Sigmoid colon (tissue), 7 donors: Measurements from ENCODE around the gene ARR3. TPM values are rescaled to one million over a fixed set of nuclear protein-coding genes. Genes with fewer than 3 reads are reported as not detected.
"Not testable (repeated sequence)": the region's sequence is repeated elsewhere in the genome, so short reads cannot be mapped to it uniquely, and the experiment has no call there.

Source experiments
- DNase-seq: peaks from one replicate; pipeline ENCODE4 v3.0.0-alpha.2; 2019
- H3K27ac ChIP-seq, 4 donors: fragments of 200-600 bp; sonication (generic); one replicate each; pipeline ENCODE4 v1.5.1; 2016 to 2019; ENCODE audit warnings: mild to moderate bottlenecking in 1 of 4
- H3K27me3 ChIP-seq, 3 donors: fragments of 200-600 bp; sonication (generic); one replicate each; pipeline ENCODE4 v1.5.1; 2019; ENCODE audit warnings: mild to moderate bottlenecking in 1 of 3
- H3K36me3 ChIP-seq, 4 donors: fragments of 200-600 bp; sonication (generic); one replicate each; pipeline ENCODE4 v1.5.1; 2016 to 2019
- H3K4me1 ChIP-seq, 4 donors: fragments of 200-600 bp; sonication (generic); one replicate each; pipeline ENCODE4 v1.5.1; 2017 to 2019
- H3K4me3 ChIP-seq, 4 donors: fragments of 200-600 bp; sonication (generic); one replicate each; pipeline ENCODE4 v1.5.1; 2017 to 2019; ENCODE audit warnings: mild to moderate bottlenecking in 2 of 4, moderate library complexity in 1 of 4
- H3K9me3 ChIP-seq, 4 donors: fragments of 200-600 bp in 3 of 4; sonication (generic) in 3 of 4; one replicate each; pipeline versions ENCODE4 v1.5.1 to v1.6.1; 2013 to 2019
- CTCF ChIP-seq, 4 experiments: fragments of 450-650 bp in 3 of 4; fragments of 200-600 bp in 1 of 4; IDR thresholded peaks; one replicate each; pipeline ENCODE4 v1.5.1; 2016 to 2019; ENCODE audit warnings: antibody characterized with exemption in 4 of 4, mild to moderate bottlenecking in 3 of 4, moderate library complexity in 2 of 4
- EP300 ChIP-seq, 4 donors: sonication (generic); formaldehyde crosslinking; IDR thresholded peaks; one replicate each; pipeline ENCODE4 v1.6.1; 2017; ENCODE audit warnings: antibody characterized with exemption in 4 of 4
- POLR2A ChIP-seq, 2 donors: fragments of 450-650 bp; IDR thresholded peaks; one replicate each; pipeline ENCODE4 v1.6.1; 2016; ENCODE audit warnings: antibody characterized with exemption in 2 of 2, mild to moderate bottlenecking in 2 of 2, moderate library complexity in 2 of 2
- POLR2AphosphoS5 ChIP-seq, 4 donors: sonication (generic); formaldehyde crosslinking; IDR thresholded peaks; one replicate each; pipeline ENCODE4 v1.6.1; 2017; ENCODE audit warnings: antibody characterized with exemption in 4 of 4
- WGBS, 2 donors: extraction: QIAGEN DNeasy Blood & Tissue Kit; methylation state at CpG; one replicate each; pipeline ENCODE4 v1.1.7; 2013; 5-methylcytosine and 5-hydroxymethylcytosine counted together
- intact Hi-C: fragments of 100-400 bp; cut with DNase I; formaldehyde crosslinking; loops from one replicate; pipeline ENCODE4 v1.15.1; 2023
- polyA plus RNA-seq, 3 donors: library from polyadenylated mRNA; stranded (reverse); fragments of 200-250 nt; gene quantifications; one replicate each; pipeline ENCODE4 v1.2.3, GENCODE V29; 2013
- small RNA-seq, 3 donors: library from RNA; depleted of rRNA; stranded (forward); fragments of <200 nt; gene quantifications; one replicate each; pipeline ENCODE3, GENCODE V24; 2016
- total RNA-seq, 4 donors: library from RNA; depleted of rRNA; stranded (reverse); fragments of >200 nt; gene quantifications; one replicate each; pipeline ENCODE4 v1.1.0, GENCODE V29; 2016
- donor health status: healthy with polysubstance abuse.
- donor health status: Bipolar disorder and iron deficiency.
- donor health status: healthy.

The ARR3 gene
- total and polyA plus RNA-seq, 7 donors = 0.25 to 0.60 TPM; not detected in 5

- DNase-seq = no peak
- H3K36me3 ChIP-seq = no peaks in the 10 kb centered on the region
- H3K9me3 ChIP-seq = no peaks in the 10 kb centered on the region
- H3K27ac ChIP-seq = no peak overlapping the region
- H3K4me1 ChIP-seq = no peaks in the 10 kb centered on the region
- intact Hi-C loops = no loop called here
- 96 to 97% methylated on average over 4 of the region's 4 CpGs for WGBS, 2 donors
- H3K4me3 ChIP-seq = no peak overlapping the region
- no peaks in the 10 kb centered on the region for H3K27me3 ChIP-seq
- TF ChIP-seq CTCF (IDR thresholded peaks at IDR 0.05) (no peak), EP300 (IDR thresholded peaks at IDR 0.05) (no peak), POLR2AphosphoS5 (IDR thresholded peaks at IDR 0.05) (no peak), POLR2A (IDR thresholded peaks at IDR 0.05) (no peak)
These were observed 54.6 kb downstream of the ARR3 start for GRCh38 chrX:70322784-70323183.

- H3K27ac ChIP-seq, DNase-seq, H3K4me3 ChIP-seq, H3K27me3 ChIP-seq, H3K9me3 ChIP-seq, H3K4me1 ChIP-seq, intact Hi-C loops, H3K36me3 ChIP-seq: not testable (repeated sequence)
- WGBS, 2 donors = 98% methylated on average over 6 of the region's 6 CpGs
These were observed 55.5 kb downstream of the ARR3 start for GRCh38 chrX:70323628-70324027.

- 94 to 96% methylated on average over 2 of the region's 2 CpGs for WGBS, 2 donors
These were observed 56.2 kb downstream of the ARR3 start for GRCh38 chrX:70324326-70324725.

GRCh38 chrX:70331161-70331560 is 63.0 kb downstream of the ARR3 start:
- Histone ChIP-seq H3K36me3 (no peaks in the 10 kb centered on the region), H3K27ac (no peak overlapping the region), H3K27me3 (no peaks in the 10 kb centered on the region), H3K4me1 (no peaks in the 10 kb centered on the region), H3K9me3 (no peaks in the 10 kb centered on the region), H3K4me3 (no peak overlapping the region)
- TF ChIP-seq EP300 (IDR thresholded peaks at IDR 0.05) (no peak), CTCF (IDR thresholded peaks at IDR 0.05) (no peak), POLR2A (IDR thresholded peaks at IDR 0.05) (no peak), POLR2AphosphoS5 (IDR thresholded peaks at IDR 0.05) (no peak)
- DNase-seq = no peak
- intact Hi-C loops = no loop called here
- 100% methylated on average over 1 of the region's 1 CpG for WGBS, 2 donors

More at GRCh38 chrX:70324326-70324725, 56.2 kb downstream of the ARR3 start:
- H3K27me3 ChIP-seq = no peaks in the 10 kb centered on the region
- intact Hi-C loops = no loop called here
- no peak overlapping the region for H3K4me3 ChIP-seq
- H3K36me3 ChIP-seq = no peaks in the 10 kb centered on the region
- TF ChIP-seq CTCF (IDR thresholded peaks at IDR 0.05) = no peak
- no peak for TF ChIP-seq EP300 (IDR thresholded peaks at IDR 0.05)
- no peak for TF ChIP-seq POLR2AphosphoS5 (IDR thresholded peaks at IDR 0.05)
- no peak for TF ChIP-seq POLR2A (IDR thresholded peaks at IDR 0.05)
- no peaks in the 10 kb centered on the region for H3K9me3 ChIP-seq
- no peaks in the 10 kb centered on the region for H3K4me1 ChIP-seq
- DNase-seq = no peak
- no peak overlapping the region for H3K27ac ChIP-seq

Small RNAs within 50 kb of the gene (small RNA-seq; reads per million reads assigned to genes)
- 0 reads per million in 3 donors for gene RNA5SP507

Other genes starting within 250 kb of the ARR3 start
- gene AWAT2, start 218.4 kb upstream of the ARR3 start, total RNA-seq = not detected
- gene AWAT2, start 218.4 kb upstream of the ARR3 start, polyA plus RNA-seq = under 1 TPM in 1 of 3 donors, not detected in 2; 0.60 TPM
- not detected for gene OTUD6A, start 205.9 kb upstream of the ARR3 start, total RNA-seq
- not detected for gene OTUD6A, start 205.9 kb upstream of the ARR3 start, polyA plus RNA-seq
- 100 to 1,000 TPM in 1 of 4 donors, 10 to 100 TPM in 3; 71.5 to 100 (median 85.0) TPM for gene IGBP1, start 134.9 kb upstream of the ARR3 start, total RNA-seq
- gene IGBP1, start 134.9 kb upstream of the ARR3 start, polyA plus RNA-seq = 100 to 1,000 TPM in 2 of 3 donors, 10 to 100 TPM in 1; 69.7 to 126 (median 114) TPM
- not detected for gene DGAT2L6, start 90.9 kb upstream of the ARR3 start, total RNA-seq
- gene DGAT2L6, start 90.9 kb upstream of the ARR3 start, polyA plus RNA-seq = not detected
- not detected for gene AWAT1, start 33.7 kb upstream of the ARR3 start, total RNA-seq
- gene AWAT1, start 33.7 kb upstream of the ARR3 start, polyA plus RNA-seq = not detected
- gene P2RY4, start 8.1 kb upstream of the ARR3 start, total RNA-seq = 1 to 10 TPM in 1 of 4 donors, under 1 TPM in 2, not detected in 1; 0.27 to 1.7 (median 0.33) TPM
- gene P2RY4, start 8.1 kb upstream of the ARR3 start, polyA plus RNA-seq = under 1 TPM; 0.44 to 0.60 (median 0.46) TPM
- gene RAB41, start 13.8 kb downstream of the ARR3 start, total RNA-seq = not detected
- under 1 TPM in 1 of 3 donors, not detected in 2; 0.10 TPM for gene RAB41, start 13.8 kb downstream of the ARR3 start, polyA plus RNA-seq
- gene PDZD11, start 21.6 kb downstream of the ARR3 start, total RNA-seq = 10 to 100 TPM; 21.2 to 32.8 (median 25.6) TPM
- 100 to 1,000 TPM in 1 of 3 donors, 10 to 100 TPM in 2; 55.4 to 115 (median 93.7) TPM for gene PDZD11, start 21.6 kb downstream of the ARR3 start, polyA plus RNA-seq
- under 1 TPM; 0.16 to 0.55 (median 0.45) TPM for gene KIF4A, start 21.8 kb downstream of the ARR3 start, total RNA-seq
- 1 to 10 TPM in 2 of 3 donors, under 1 TPM in 1; 0.60 to 5.5 (median 2.1) TPM for gene KIF4A, start 21.8 kb downstream of the ARR3 start, polyA plus RNA-seq
- gene GDPD2, start 155.0 kb downstream of the ARR3 start, total RNA-seq = not detected
- 1 to 10 TPM; 2.3 to 8.7 (median 3.0) TPM for gene GDPD2, start 155.0 kb downstream of the ARR3 start, polyA plus RNA-seq
- 10 to 100 TPM; 12.5 to 24.0 (median 21.6) TPM for gene DLG3, start 176.5 kb downstream of the ARR3 start, total RNA-seq
- gene DLG3, start 176.5 kb downstream of the ARR3 start, polyA plus RNA-seq = 10 to 100 TPM; 24.0 to 35.2 (median 32.8) TPM